CD14-positive monocyte (primary cell): ENCODE data around the gene NR2F2. TPM values are rescaled to one million over a fixed set of nuclear protein-coding genes. Genes with fewer than 3 reads are reported as not detected.

ENCODE experiments used
- DNase-seq, 3 donors: peaks; one replicate each; pipeline ENCODE4 v3.0.0-alpha.2; 2011 to 2022
- H2AFZ ChIP-seq: 2 replicates; pipeline ENCODE4 v1.6.0; 2012; ENCODE audit warnings: mild to moderate bottlenecking, low read depth, low read length, inconsistent platforms; ENCODE audit not compliant: insufficient read depth, poor library complexity, severe bottlenecking
- H3K27ac ChIP-seq, 2 donors: 1 replicate in 1 of 2; 2 replicates in 1 of 2; pipeline ENCODE4 v1.5.1; 2012 to 2013; ENCODE audit warnings: low read length in 2 of 2, control low read depth in 1 of 2, inconsistent platforms in 1 of 2, low read depth in 1 of 2, mild to moderate bottlenecking in 1 of 2
- H3K27me3 ChIP-seq, 2 donors: one replicate each; pipeline versions ENCODE4 v1.6.0 to v1.6.1; 2011 to 2013; ENCODE audit warnings: low read length in 2 of 2; ENCODE audit not compliant: control insufficient read depth in 2 of 2, insufficient read depth in 2 of 2
- H3K36me3 ChIP-seq, 2 donors: replicated peaks in 1 of 2; 1 replicate in 1 of 2; 2 replicates in 1 of 2; pipeline versions ENCODE4 v1.5.1 to v1.6.1; 2012 to 2013; ENCODE audit warnings: low read length in 2 of 2, control low read depth in 1 of 2, inconsistent platforms in 1 of 2, mild to moderate bottlenecking in 1 of 2; ENCODE audit not compliant: insufficient read depth in 2 of 2, control insufficient read depth in 1 of 2
- H3K4me1 ChIP-seq, 2 donors: 1 replicate in 1 of 2; 2 replicates in 1 of 2; pipeline versions ENCODE4 v1.5.1 to v1.6.1; 2012 to 2013; ENCODE audit warnings: low read length in 2 of 2, control low read depth in 1 of 2, inconsistent platforms in 1 of 2, mild to moderate bottlenecking in 1 of 2, moderate library complexity in 1 of 2; ENCODE audit not compliant: insufficient read depth in 2 of 2, control insufficient read depth in 1 of 2
- H3K4me2 ChIP-seq: replicated peaks from 2 replicates; pipeline ENCODE3; 2012; ENCODE audit warnings: low read length, moderate library complexity, mild to moderate bottlenecking; ENCODE audit not compliant: poor library complexity, severe bottlenecking; ENCODE audit errors: extremely low read depth
- H3K4me3 ChIP-seq, 3 experiments: fragments of 200-600 bp in 1 of 3; sonication (generic) in 1 of 3; replicated peaks in 1 of 3; 1 replicate in 2 of 3; 2 replicates in 1 of 3; pipeline ENCODE4 v1.5.1; 2011 to 2013; ENCODE audit warnings: low read length in 3 of 3, mild to moderate bottlenecking in 3 of 3, control low read depth in 2 of 3, low read depth in 2 of 3, inconsistent platforms in 1 of 3, moderate library complexity in 1 of 3
- H3K79me2 ChIP-seq: 2 replicates; pipeline ENCODE4 v1.6.0; 2012; ENCODE audit warnings: mild to moderate bottlenecking, control low read depth, inconsistent platforms, low read length, moderate library complexity; ENCODE audit not compliant: insufficient read depth
- H3K9ac ChIP-seq: 2 replicates; pipeline ENCODE4 v1.6.0; 2017; ENCODE audit warnings: low read length, mild to moderate bottlenecking; ENCODE audit not compliant: insufficient read depth, poor library complexity, severe bottlenecking
- H3K9me3 ChIP-seq, 2 donors: replicated peaks in 1 of 2; 1 replicate in 1 of 2; 2 replicates in 1 of 2; pipeline versions ENCODE4 v1.5.1 to v1.6.1; 2012 to 2013; ENCODE audit warnings: low read length in 2 of 2, control low read depth in 1 of 2; ENCODE audit not compliant: control insufficient read depth in 1 of 2, insufficient read depth in 1 of 2
- H4K20me1 ChIP-seq: 2 replicates; pipeline ENCODE4 v1.6.0; 2012; ENCODE audit warnings: mild to moderate bottlenecking, low read length, control low read depth, moderate library complexity; ENCODE audit not compliant: insufficient read depth
- H3K27ac Mint-ChIP-seq, 7 donors: one replicate each; pipeline ENCODE4 v1.8.0; 2020; ENCODE audit warnings: mild to moderate bottlenecking in 7 of 7, mixed read lengths in 7 of 7, moderate library complexity in 6 of 7, inconsistent platforms in 2 of 7
- H3K27me3 Mint-ChIP-seq, 3 donors: one replicate each; pipeline ENCODE4 v1.8.0; 2021 to 2022; ENCODE audit warnings: low read depth in 3 of 3, mild to moderate bottlenecking in 3 of 3, mixed read lengths in 3 of 3, moderate library complexity in 3 of 3, inconsistent platforms in 1 of 3
- H3K36me3 Mint-ChIP-seq, 2 donors: one replicate each; pipeline ENCODE4 v1.8.0; 2020; ENCODE audit warnings: mixed read lengths in 2 of 2, inconsistent platforms in 1 of 2, mild to moderate bottlenecking in 1 of 2
- H3K4me1 Mint-ChIP-seq: one replicate; pipeline ENCODE4 v1.8.0; 2020; ENCODE audit warnings: mild to moderate bottlenecking, mixed read lengths
- H3K4me3 Mint-ChIP-seq, 2 donors: one replicate each; pipeline ENCODE4 v1.8.0; 2020; ENCODE audit warnings: mild to moderate bottlenecking in 2 of 2, mixed read lengths in 2 of 2, moderate library complexity in 1 of 2
- H3K9me3 Mint-ChIP-seq, 7 donors: one replicate each; pipeline ENCODE4 v1.8.0; 2020 to 2022; ENCODE audit warnings: mixed read lengths in 7 of 7, mild to moderate bottlenecking in 6 of 7, moderate library complexity in 6 of 7, inconsistent platforms in 2 of 7
- WGBS: methylation state at CpG from one replicate; pipeline ENCODE4 v1.1.5; 2013; ENCODE audit warnings: missing lambda C conversion rate; ENCODE audit not compliant: insufficient coverage; 5-methylcytosine and 5-hydroxymethylcytosine counted together
- intact Hi-C, 2 donors: fragments of 100-400 bp; cut with micrococcal nuclease; formaldehyde crosslinking; loops; one replicate each; pipeline versions ENCODE4 v1.15.0 to v1.15.1; 2023
- polyA plus RNA-seq, 3 donors: library from polyadenylated mRNA; depleted of rRNA in 1 of 3; unstranded in 2 of 3; stranded (reverse) in 1 of 3; fragments of 300-500 nt in 2 of 3; fragments of >200 nt in 1 of 3; fragmentation: Illumina TruSeq in 2 of 3; gene quantifications; 1 replicate in 2 of 3; 2 replicates in 1 of 3; pipeline ENCODE4 v1.2.3, GENCODE V29; 2012 to 2021
- TF ChIP-seq, protein P1 (sequence below): fragments of 200-600 bp; IDR thresholded peaks from one replicate; pipeline ENCODE4 v1.8.0; 2022; ENCODE audit warnings: antibody characterized with exemption, mild to moderate bottlenecking

Gene NR2F2
- polyA plus RNA-seq, 3 donors: not detected

DNA sequence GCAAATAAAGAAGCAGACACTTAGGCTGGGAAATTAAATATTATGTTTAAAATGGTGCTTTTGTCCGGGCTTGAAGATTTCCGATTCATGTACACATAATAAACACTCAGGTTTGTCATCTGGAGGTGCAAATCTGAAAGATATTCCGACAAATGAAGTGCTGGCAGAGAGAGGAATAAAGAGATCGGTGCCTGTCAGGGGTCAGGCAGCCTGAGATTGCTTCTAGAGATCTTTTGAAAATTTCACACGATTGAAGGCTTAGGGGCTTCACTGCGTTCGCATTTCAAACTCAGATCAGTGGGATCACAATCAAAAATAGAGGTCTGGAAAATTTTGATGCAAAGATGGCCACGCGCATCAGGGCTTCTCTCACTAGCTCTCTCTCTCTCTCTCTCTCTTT, 33.2 kb downstream of the NR2F2 start:
- DNase-seq: no peak
- Histone ChIP-seq H3K4me1 (no peaks in the 10 kb centered on the region), H4K20me1 (no peaks in the 10 kb centered on the region), H2AFZ (no peak overlapping the region), H3K79me2 (no peaks in the 10 kb centered on the region), H3K4me2 (no peak overlapping the region), H3K27me3 (peaks cover 87 to 100% of the 10 kb centered on the region in 2 donors), H3K9ac (no peak overlapping the region), H3K36me3 (no peaks in the 10 kb centered on the region), H3K9me3 (peaks cover 10 to 75% of the 10 kb centered on the region in 2 donors), H3K4me3 (no peak overlapping the region), H3K27ac (no peak overlapping the region)
- Mint-ChIP-seq H3K36me3 (peaks cover 5 to 7% of the 10 kb centered on the region in 2 donors), H3K4me1 (peaks cover 9% of the 10 kb centered on the region), H3K4me3 (peak overlapping the region in 1 of 2 donors; percentile 76), H3K9me3 (peaks cover 0 to 56% (median 34%) of the 10 kb centered on the region in 7 donors), H3K27ac (no peak overlapping the region), H3K27me3 (peaks cover 0 to 100% (median 97%) of the 10 kb centered on the region in 3 donors)
- TF ChIP-seq, protein P1, sequence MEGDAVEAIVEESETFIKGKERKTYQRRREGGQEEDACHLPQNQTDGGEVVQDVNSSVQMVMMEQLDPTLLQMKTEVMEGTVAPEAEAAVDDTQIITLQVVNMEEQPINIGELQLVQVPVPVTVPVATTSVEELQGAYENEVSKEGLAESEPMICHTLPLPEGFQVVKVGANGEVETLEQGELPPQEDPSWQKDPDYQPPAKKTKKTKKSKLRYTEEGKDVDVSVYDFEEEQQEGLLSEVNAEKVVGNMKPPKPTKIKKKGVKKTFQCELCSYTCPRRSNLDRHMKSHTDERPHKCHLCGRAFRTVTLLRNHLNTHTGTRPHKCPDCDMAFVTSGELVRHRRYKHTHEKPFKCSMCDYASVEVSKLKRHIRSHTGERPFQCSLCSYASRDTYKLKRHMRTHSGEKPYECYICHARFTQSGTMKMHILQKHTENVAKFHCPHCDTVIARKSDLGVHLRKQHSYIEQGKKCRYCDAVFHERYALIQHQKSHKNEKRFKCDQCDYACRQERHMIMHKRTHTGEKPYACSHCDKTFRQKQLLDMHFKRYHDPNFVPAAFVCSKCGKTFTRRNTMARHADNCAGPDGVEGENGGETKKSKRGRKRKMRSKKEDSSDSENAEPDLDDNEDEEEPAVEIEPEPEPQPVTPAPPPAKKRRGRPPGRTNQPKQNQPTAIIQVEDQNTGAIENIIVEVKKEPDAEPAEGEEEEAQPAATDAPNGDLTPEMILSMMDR: no peak
- intact Hi-C loops: no loop called here
- WGBS: 8% methylated on average over 2 of the region's 9 CpGs

DNA sequence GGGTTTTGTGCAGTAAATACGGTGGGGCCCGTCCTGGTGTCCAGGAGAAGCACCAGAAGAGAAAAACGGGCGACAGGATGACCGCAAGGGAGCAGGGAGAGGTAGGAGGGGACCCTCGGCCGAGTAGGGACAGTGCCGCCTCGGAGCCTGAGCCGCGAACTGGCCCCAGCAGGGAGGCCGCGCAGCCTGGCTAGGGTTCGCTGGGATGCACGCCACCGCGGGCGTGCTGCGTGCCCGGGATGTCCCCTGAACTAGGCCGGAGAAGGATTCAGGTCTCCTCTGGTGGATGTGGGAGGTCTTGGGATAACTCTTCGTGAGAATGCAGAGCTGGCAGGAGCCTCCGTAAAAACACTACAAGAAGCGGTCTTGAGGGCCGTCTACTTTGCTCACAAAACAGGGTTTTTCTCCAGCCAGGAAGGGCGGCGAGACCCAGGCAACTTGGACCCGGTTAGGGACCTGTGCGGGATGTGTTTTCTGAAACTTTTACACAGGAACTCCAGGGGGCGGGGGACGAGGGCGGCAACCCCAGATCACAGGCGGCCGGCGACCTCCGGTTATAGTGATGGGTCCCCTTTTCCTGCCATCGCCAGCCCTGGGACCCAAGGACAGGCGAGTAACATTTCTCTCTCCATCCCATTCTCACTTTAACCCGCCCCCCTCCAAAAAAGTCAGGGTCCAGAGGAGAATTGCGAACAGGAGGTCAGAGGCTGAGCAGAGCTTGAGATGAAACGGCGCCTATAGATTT, 35.5 kb downstream of the NR2F2 start:
- Histone ChIP-seq H4K20me1 (no peaks in the 10 kb centered on the region), H2AFZ (no peak overlapping the region), H3K27ac (no peak overlapping the region), H3K4me2 (no peak overlapping the region), H3K9ac (no peak overlapping the region), H3K9me3 (peaks cover 9 to 74% of the 10 kb centered on the region in 2 donors), H3K36me3 (no peaks in the 10 kb centered on the region), H3K27me3 (peaks cover 86 to 100% of the 10 kb centered on the region in 2 donors), H3K79me2 (no peaks in the 10 kb centered on the region), H3K4me1 (no peaks in the 10 kb centered on the region), H3K4me3 (no peak overlapping the region)
- peaks cover 0 to 56% (median 39%) of the 10 kb centered on the region in 7 donors for H3K9me3 Mint-ChIP-seq
- DNase-seq: no peak
- TF ChIP-seq, protein P1: no peak
- no peak overlapping the region for H3K27ac Mint-ChIP-seq
- intact Hi-C loops: no loop called here
- H3K27me3 Mint-ChIP-seq: peaks cover 0 to 100% (median 98%) of the 10 kb centered on the region in 3 donors
- under 1% methylated on average over 39 of the region's 42 CpGs for WGBS
- peaks cover under 1% of the 10 kb centered on the region for H3K4me1 Mint-ChIP-seq
- H3K4me3 Mint-ChIP-seq: peak overlapping the region in 1 of 2 donors; percentile 65
- H3K36me3 Mint-ChIP-seq: peaks cover 2 to 7% of the 10 kb centered on the region in 2 donors
